ENCODE data around the gene STK38. TPM values are rescaled to one million over a fixed set of nuclear protein-coding genes. Genes with fewer than 3 reads are reported as not detected.
A peak's percentile ranks its signal among the peaks of the same experiment; 100 is the strongest.

STK38 gene
- total and polyA plus RNA-seq, 8 donors: 4.7 to 18.4 (median 8.6) TPM

GRCh38 chr6:36445621-36446020, 101.7 kb downstream of the STK38 start:
- FAIRE-seq (no peak), ATAC-seq (no peak), DNase-seq (no peak)
- H3K27ac ChIP-seq: no peak overlapping the region
- peaks cover 0 to 6% (median 0%) of the 10 kb centered on the region in 3 donors for H3K36me3 ChIP-seq
- no peaks in the 10 kb centered on the region for H3K9me3 ChIP-seq
- no peak for TF ChIP-seq CTCF (IDR thresholded peaks at IDR 0.05)
- H3K4me1 ChIP-seq: peaks cover 11 to 31% (median 30%) of the 10 kb centered on the region in 3 donors
- intact Hi-C loops (cut with DNase I): no loop called here
- no peak overlapping the region for H3K4me3 ChIP-seq
- H3K27me3 ChIP-seq: no peaks in the 10 kb centered on the region

GRCh38 chr6:36444470-36444869, 102.8 kb downstream of the STK38 start:
- FAIRE-seq (no peak), ATAC-seq (peak in 1 of 4 donors; percentile 1), DNase-seq (no peak)
- Histone ChIP-seq H3K4me1 (peaks cover 11 to 31% (median 30%) of the 10 kb centered on the region in 3 donors), H3K36me3 (peaks cover 0 to 6% (median 0%) of the 10 kb centered on the region in 3 donors), H3K27ac (peak overlapping the region in 2 of 4 donors; percentile 95 to 96), H3K9me3 (no peaks in the 10 kb centered on the region), H3K27me3 (no peaks in the 10 kb centered on the region), H3K4me3 (peak overlapping the region in 2 of 4 donors; percentile 87 to 92)
- intact Hi-C loops (cut with DNase I): no loop called here
- TF ChIP-seq CTCF (IDR thresholded peaks at IDR 0.05): no peak
- 32 to 36% methylated on average over 3 of the region's 3 CpGs for WGBS, 2 donors

Other genes starting within 250 kb of the STK38 start
- gene BNIP5, start 210.6 kb downstream of the STK38 start, total RNA-seq: 10 to 100 TPM in 2 of 6 donors, under 1 TPM in 4; 0.13 to 37.5 (median 0.38) TPM
- gene BNIP5, start 210.6 kb downstream of the STK38 start, polyA plus RNA-seq: 1 to 10 TPM in 1 of 2 donors, under 1 TPM in 1; 0.12 to 1.1 TPM
- gene ETV7, start 159.8 kb downstream of the STK38 start, total RNA-seq: 1 to 10 TPM in 2 of 6 donors, under 1 TPM in 4; 0.16 to 4.6 (median 0.47) TPM
- 1 to 10 TPM; 1.7 to 2.2 TPM for gene ETV7, start 159.8 kb downstream of the STK38 start, polyA plus RNA-seq
- not detected for gene PXT1, start 104.6 kb downstream of the STK38 start, total RNA-seq
- gene PXT1, start 104.6 kb downstream of the STK38 start, polyA plus RNA-seq: not detected
- 10 to 100 TPM in 3 of 6 donors, 1 to 10 TPM in 3; 8.8 to 21.7 (median 11.0) TPM for gene KCTD20, start 104.5 kb downstream of the STK38 start, total RNA-seq
- gene KCTD20, start 104.5 kb downstream of the STK38 start, polyA plus RNA-seq: 10 to 100 TPM in 1 of 2 donors, 1 to 10 TPM in 1; 9.8 to 10.3 TPM
- 100 to 1,000 TPM in 4 of 6 donors, 10 to 100 TPM in 2; 60.5 to 122 (median 105) TPM for gene SRSF3, start 46.9 kb upstream of the STK38 start, total RNA-seq
- gene SRSF3, start 46.9 kb upstream of the STK38 start, polyA plus RNA-seq: 100 to 1,000 TPM in 1 of 2 donors, 10 to 100 TPM in 1; 72.8 to 114 TPM
- 100 to 1,000 TPM in 2 of 6 donors, 10 to 100 TPM in 4; 32.5 to 178 (median 53.2) TPM for gene CDKN1A, start 131.2 kb upstream of the STK38 start, total RNA-seq
- gene CDKN1A, start 131.2 kb upstream of the STK38 start, polyA plus RNA-seq: 10 to 100 TPM; 22.3 to 42.2 TPM
- gene RAB44, start 150.3 kb upstream of the STK38 start, total RNA-seq: under 1 TPM in 5 of 6 donors, not detected in 1; 0.04 to 0.09 (median 0.09) TPM
- gene RAB44, start 150.3 kb upstream of the STK38 start, polyA plus RNA-seq: under 1 TPM; 0.04 to 0.14 TPM